OCI-LY7 (cell line): ENCODE data around the gene HNF1A. TPM values are rescaled to one million over a fixed set of nuclear protein-coding genes. Genes with fewer than 3 reads are reported as not detected.

Experiments used
- BruUV-seq: library from RNA; stranded (reverse); fragments of 400-500 nt; replicated peaks from 2 replicates; lab custom pipeline; 2021; lab: Mats Ljungman, UMichigan
- CTCF ChIA-PET: fragments of 300-600 bp; sonication (Branson Sonifier 250); formaldehyde crosslinking; loops from one replicate; lab custom pipeline; 2022; ENCODE audit warnings: antibody characterized with exemption; ENCODE audit not compliant: unreplicated experiment; lab: Charles Lee
- POLR2A ChIA-PET: fragments of 300-600 bp; sonication (Branson Sonifier 250); formaldehyde crosslinking; loops from one replicate; lab custom pipeline; 2022; ENCODE audit warnings: antibody characterized with exemption; lab: Charles Lee
- DNase-seq: peaks from one replicate; pipeline ENCODE4 v3.0.0-alpha.2; 2015; ENCODE audit warnings: low spot score
- H2AFZ ChIP-seq: fragments of 200-600 bp; sonication (generic), shearing (Covaris generic); 2 replicates; pipeline ENCODE4 v1.6.1; 2014; ENCODE audit warnings: mild to moderate bottlenecking, antibody characterized with exemption, low read length, moderate library complexity
- H3K27ac ChIP-seq: fragments of 200-600 bp; sonication (generic); 2 replicates; pipeline ENCODE4 v1.5.1; 2014; ENCODE audit warnings: mixed run types, low read depth, mild to moderate bottlenecking, moderate library complexity, low read length, inconsistent platforms; ENCODE audit not compliant: poor library complexity, severe bottlenecking
- H3K36me3 ChIP-seq: fragments of 200-600 bp; sonication (generic); 2 replicates; pipeline ENCODE4 v1.6.1; 2014; ENCODE audit warnings: mild to moderate bottlenecking, antibody characterized with exemption, low read length, moderate library complexity, mixed read lengths; ENCODE audit not compliant: insufficient read depth
- H3K4me1 ChIP-seq: fragments of 200-600 bp; sonication (generic); 2 replicates; pipeline ENCODE4 v1.5.1; 2014; ENCODE audit warnings: mild to moderate bottlenecking, low read length; ENCODE audit not compliant: insufficient read depth, poor library complexity, severe bottlenecking
- H3K4me2 ChIP-seq: fragments of 200-600 bp; sonication (generic); 2 replicates; pipeline ENCODE4 v1.6.1; 2014; ENCODE audit warnings: mild to moderate bottlenecking, low read length
- H3K4me3 ChIP-seq: fragments of 200-600 bp; sonication (generic); 2 replicates; pipeline ENCODE4 v1.5.1; 2014; ENCODE audit warnings: mild to moderate bottlenecking, low read depth, low read length; ENCODE audit not compliant: poor library complexity, severe bottlenecking
- H3K79me2 ChIP-seq: fragments of 200-600 bp; sonication (generic); 2 replicates; pipeline ENCODE4 v1.6.1; 2016; ENCODE audit warnings: low read depth, mild to moderate bottlenecking, low read length, moderate library complexity, mixed read lengths; ENCODE audit not compliant: insufficient read depth
- H3K9me2 ChIP-seq: fragments of 200-600 bp; sonication (generic); 2 replicates; pipeline ENCODE4 v1.6.1; 2016; ENCODE audit warnings: mild to moderate bottlenecking, low read length, mixed read lengths; ENCODE audit not compliant: insufficient read depth
- H3K9me3 ChIP-seq: fragments of 200-600 bp; sonication (generic); 2 replicates; pipeline ENCODE4 v1.6.1; 2014; ENCODE audit warnings: mild to moderate bottlenecking, mixed run types, low read length, mixed read lengths
- H4K20me1 ChIP-seq: fragments of 200-600 bp; sonication (generic); 2 replicates; pipeline ENCODE4 v1.6.1; 2014; ENCODE audit warnings: mild to moderate bottlenecking, antibody characterized with exemption, low read length, moderate library complexity, mixed read lengths; ENCODE audit not compliant: insufficient read depth
- CTCF ChIP-seq: fragments of 200-600 bp; sonication (generic); conservative IDR thresholded peaks from 2 replicates; pipeline ENCODE4 v1.5.1; 2014; ENCODE audit warnings: mild to moderate bottlenecking, antibody characterized with exemption, low read length, moderate library complexity, mixed read lengths
- EZH2phosphoT487 ChIP-seq: fragments of 200-600 bp; sonication (generic); IDR thresholded peaks from 2 replicates; pipeline ENCODE4 v1.6.1; 2018; ENCODE audit warnings: low read depth, borderline replicate concordance, mild to moderate bottlenecking, mixed run types, antibody characterized with exemption, low read length, moderate library complexity, mixed read lengths
- intact Hi-C: fragments of 100-400 bp; cut with micrococcal nuclease; formaldehyde crosslinking; loops from one replicate; pipeline ENCODE4 v1.10.0; 2022; ENCODE audit not compliant: unreplicated experiment
- total RNA-seq, 2 experiments: library from RNA; depleted of rRNA in 1 of 2; stranded (reverse); fragments of >200 nt in 1 of 2; shearing (Covaris generic) in 1 of 2; gene quantifications; 2 replicates each; pipeline ENCODE4 v1.2.3, GENCODE V29; 2014 to 2022

Gene HNF1A
- total RNA-seq, 2 experiments from 2014 or later: not detected

- no peak overlapping the region for H3K4me2 ChIP-seq
- H4K20me1 ChIP-seq: no peaks in the 10 kb centered on the region
- ChIA-PET CTCF (no interaction called here), POLR2A (no interaction called here)
- no peaks in the 10 kb centered on the region for H3K79me2 ChIP-seq
- intact Hi-C loops: no loop called here
- no peaks in the 10 kb centered on the region for H3K9me2 ChIP-seq
- H2AFZ ChIP-seq: no peak overlapping the region
- H3K4me1 ChIP-seq: no peaks in the 10 kb centered on the region
- H3K4me3 ChIP-seq: no peak overlapping the region
- no peak for DNase-seq
- TF ChIP-seq CTCF (no peak), EZH2phosphoT487 (no peak)
- BruUV-seq: no TSS peak
- H3K9me3 ChIP-seq: no peaks in the 10 kb centered on the region
- no peaks in the 10 kb centered on the region for H3K36me3 ChIP-seq
- no peak overlapping the region for H3K27ac ChIP-seq
Measured at GRCh38 chr12:120988234-120988633, 9.9 kb downstream of the HNF1A start.

GRCh38 chr12:120988658-120989057, 10.3 kb downstream of the HNF1A start:
- Histone ChIP-seq H3K4me1 (no peaks in the 10 kb centered on the region), H2AFZ (no peak overlapping the region), H3K27ac (no peak overlapping the region), H3K9me3 (no peaks in the 10 kb centered on the region), H3K36me3 (no peaks in the 10 kb centered on the region), H3K4me3 (no peak overlapping the region), H3K79me2 (no peaks in the 10 kb centered on the region), H4K20me1 (no peaks in the 10 kb centered on the region), H3K9me2 (no peaks in the 10 kb centered on the region), H3K4me2 (no peak overlapping the region)
- CTCF ChIA-PET: no interaction called here
- POLR2A ChIA-PET: no interaction called here
- TF ChIP-seq CTCF: no peak
- no peak for TF ChIP-seq EZH2phosphoT487
- DNase-seq: no peak
- intact Hi-C loops: no loop called here
- no TSS peak for BruUV-seq

- H3K79me2 ChIP-seq: no peaks in the 10 kb centered on the region
- intact Hi-C loops: no loop called here
- no peak for TF ChIP-seq EZH2phosphoT487
- TF ChIP-seq CTCF: no peak
- H4K20me1 ChIP-seq: no peaks in the 10 kb centered on the region
- no peak overlapping the region for H3K27ac ChIP-seq
- no peak overlapping the region for H3K4me2 ChIP-seq
- BruUV-seq: no TSS peak
- CTCF ChIA-PET: no interaction called here
- no peak overlapping the region for H3K4me3 ChIP-seq
- H2AFZ ChIP-seq: no peak overlapping the region
- no peaks in the 10 kb centered on the region for H3K4me1 ChIP-seq
- POLR2A ChIA-PET: interaction anchor here (0.6 kb wide), 1 partner anchor 17 kb away, joined by 3 read pairs; no protein-coding TSS in a partner anchor
- H3K36me3 ChIP-seq: no peaks in the 10 kb centered on the region
- no peaks in the 10 kb centered on the region for H3K9me2 ChIP-seq
- no peaks in the 10 kb centered on the region for H3K9me3 ChIP-seq
- DNase-seq: no peak
Measured at GRCh38 chr12:120989687-120990086, 11.3 kb downstream of the HNF1A start.
